NCI-H2107 treated with DMSO at 0.1 percent for 48 hours (cell line): ENCODE results near the gene LEPROT.
"Not testable (repeated sequence)": the region's sequence is repeated elsewhere in the genome, so short reads cannot be mapped to it uniquely, and the experiment has no call there.

Experiments used
- DNase-seq: peaks from one replicate; lab custom pipeline; 2025; ENCODE audit not compliant: unreplicated experiment; lab: John Stamatoyannopoulos, UW

The LEPROT gene

GRCh38 chr1:65435987-65436386 lies 15.5 kb downstream of the LEPROT start:
- no peak for DNase-seq

- DNase-seq: no peak
Measured at GRCh38 chr1:65437616-65438015, 17.1 kb downstream of the LEPROT start.

GRCh38 chr1:65440322-65440900 lies 19.9 kb downstream of the LEPROT start:
- DNase-seq: no peak

GRCh38 chr1:65440915-65441314 lies 20.4 kb downstream of the LEPROT start:
- no peak for DNase-seq

- DNase-seq: no peak
Measured at GRCh38 chr1:65441464-65441863, 21.0 kb downstream of the LEPROT start.

GRCh38 chr1:65442442-65442841 lies 22.0 kb downstream of the LEPROT start:
- DNase-seq: no peak

GRCh38 chr1:65443647-65444046 lies 23.2 kb downstream of the LEPROT start:
- no peak for DNase-seq

- no peak for DNase-seq
Measured at GRCh38 chr1:65444128-65444640, 23.7 kb downstream of the LEPROT start.

- no peak for DNase-seq
Measured at GRCh38 chr1:65445837-65446236, 25.4 kb downstream of the LEPROT start.

GRCh38 chr1:65449214-65449823 lies 28.9 kb downstream of the LEPROT start:
- no peak for DNase-seq

- DNase-seq: not testable (repeated sequence)
Measured at GRCh38 chr1:65455678-65456077, 35.2 kb downstream of the LEPROT start.

- DNase-seq: no peak
Measured at GRCh38 chr1:65456481-65456880, 36.0 kb downstream of the LEPROT start.

- DNase-seq: no peak
Measured at GRCh38 chr1:65457868-65458267, 37.4 kb downstream of the LEPROT start.

GRCh38 chr1:65458730-65459396 lies 38.4 kb downstream of the LEPROT start:
- DNase-seq: no peak

- DNase-seq: peak; percentile 38
Measured at GRCh38 chr1:65459397-65459768, 38.9 kb downstream of the LEPROT start.

- not testable (repeated sequence) for DNase-seq
Measured at GRCh38 chr1:65465837-65466236, 45.4 kb downstream of the LEPROT start.

GRCh38 chr1:65467536-65467935 lies 47.1 kb downstream of the LEPROT start:
- peak; percentile 3 for DNase-seq

GRCh38 chr1:65469126-65469888 lies 48.8 kb downstream of the LEPROT start:
- no peak for DNase-seq

GRCh38 chr1:65469889-65470340 lies 49.4 kb downstream of the LEPROT start:
- DNase-seq: peak; percentile 65

GRCh38 chr1:65470766-65471165 lies 50.3 kb downstream of the LEPROT start:
- no peak for DNase-seq

- DNase-seq: no peak
Measured at GRCh38 chr1:65471213-65471833, 50.9 kb downstream of the LEPROT start.
